Right renal cortex interstitium (tissue), 3 donors: ENCODE measurements around the gene OARD1. TPM values are rescaled to one million over a fixed set of nuclear protein-coding genes. Genes with fewer than 3 reads are reported as not detected.

Source experiments
- DNase-seq, 3 donors: peaks; one replicate each; pipeline ENCODE4 v3.0.0-alpha.2; 2013; ENCODE audit warnings: low read depth in 3 of 3, low spot score in 2 of 3
- polyA plus RNA-seq, 3 donors: library from polyadenylated mRNA; unstranded; fragments of 120-200 nt; gene quantifications; one replicate each; pipeline ENCODE4 v1.2.1, GENCODE V29; 2013; ENCODE audit not compliant: insufficient read length in 3 of 3

The OARD1 gene
- polyA plus RNA-seq, 3 donors, result 64.6 to 73.3 (median 70.2) TPM

GRCh38 chr6:41050536-41050935 is 21.6 kb downstream of the OARD1 start:
- DNase-seq, result no peak

- no peak for DNase-seq
Measured at GRCh38 chr6:41049955-41050354, 22.2 kb downstream of the OARD1 start.

- no peak for DNase-seq
Measured at GRCh38 chr6:41049521-41049920, 22.6 kb downstream of the OARD1 start.

GRCh38 chr6:41047745-41048732 is 24.1 kb downstream of the OARD1 start:
- no peak for DNase-seq

GRCh38 chr6:41047306-41047705 is 24.9 kb downstream of the OARD1 start:
- no peak for DNase-seq

- DNase-seq, result no peak
Measured at GRCh38 chr6:41046084-41046483, 26.1 kb downstream of the OARD1 start.

- no peak for DNase-seq
Measured at GRCh38 chr6:41045664-41046063, 26.5 kb downstream of the OARD1 start.

- DNase-seq, result no peak
Measured at GRCh38 chr6:41043151-41043550, 29.0 kb downstream of the OARD1 start.

GRCh38 chr6:41042226-41043055 is 29.7 kb downstream of the OARD1 start, which contains the start of gene TSPO2:
TSS of gene TSPO2 (plus strand) at chr6:41042467. CDS start at chr6:41042986, 519 bp downstream.
- no peak for DNase-seq

- DNase-seq, result no peak
Measured at GRCh38 chr6:41040940-41041536, 31.1 kb downstream of the OARD1 start.

- no peak for DNase-seq
Measured at GRCh38 chr6:41040101-41040939, 31.8 kb downstream of the OARD1 start.

GRCh38 chr6:41039060-41039998 is 32.8 kb downstream of the OARD1 start, which contains the start of gene UNC5CL:
TSS of gene UNC5CL (minus strand) at chr6:41039221. CDS start at chr6:41035074, 4,147 bp downstream.
- no peak for DNase-seq

GRCh38 chr6:41038205-41038604 is 34.0 kb downstream of the OARD1 start:
- DNase-seq, result no peak

GRCh38 chr6:41037107-41037900 is 34.9 kb downstream of the OARD1 start:
- no peak for DNase-seq

GRCh38 chr6:41036601-41037000 is 35.6 kb downstream of the OARD1 start:
- DNase-seq, result no peak

GRCh38 chr6:41036186-41036585 is 36.0 kb downstream of the OARD1 start:
- DNase-seq, result no peak

GRCh38 chr6:41033776-41034175 is 38.4 kb downstream of the OARD1 start:
- no peak for DNase-seq

GRCh38 chr6:41032830-41033229 is 39.3 kb downstream of the OARD1 start:
- DNase-seq, result no peak
